Measurements from ENCODE around the gene GPC5.

The GPC5 gene

DNA sequence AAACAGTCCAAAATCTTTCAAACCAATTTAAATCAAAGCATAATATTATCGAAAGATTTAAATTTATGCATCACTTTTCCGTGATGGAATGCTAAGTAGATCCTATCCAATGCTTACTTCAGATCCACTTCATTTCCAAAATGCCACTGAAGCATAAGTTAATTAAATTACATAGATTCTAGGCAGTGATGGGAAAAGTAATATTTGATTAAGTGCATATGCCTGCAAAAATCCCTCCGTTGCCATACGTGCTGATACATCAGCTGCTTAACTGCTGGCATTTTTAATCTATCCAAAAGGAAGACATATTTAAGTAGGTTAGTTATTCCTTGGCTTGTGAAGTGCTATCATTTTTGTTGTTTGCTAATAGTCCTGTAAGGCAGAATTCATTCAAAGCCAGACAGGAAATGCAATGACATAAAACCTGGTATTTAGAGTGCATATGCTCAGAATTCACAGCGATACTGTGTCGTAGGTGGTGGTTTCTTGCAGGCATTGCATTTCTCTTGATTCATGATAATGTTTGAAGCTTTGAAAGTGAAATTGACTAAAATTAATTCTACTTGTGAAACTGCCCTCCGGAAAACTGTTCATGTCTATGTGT lies 1089.9 kb downstream of the GPC5 start:
- Histone ChIP-seq H4K20me1 (ENCODE audit: insufficient read depth) (no peaks in the 10 kb centered on the region), H3K4me1 (ENCODE audit: low read depth, poor library complexity, severe bottlenecking) (no peaks in the 10 kb centered on the region), H3K4me3 (IDR thresholded peaks at IDR 0.05; ENCODE audit: insufficient read depth, low read depth, low read length) (no peak overlapping the region), H3K36me3 (ENCODE audit: insufficient read depth) (no peaks in the 10 kb centered on the region), H3K4me2 (no peak overlapping the region), H3K27ac (no peak overlapping the region), H3K79me2 (ENCODE audit: insufficient read depth, low read depth) (no peaks in the 10 kb centered on the region), H3K9ac (no peak overlapping the region), H3K27me3 (ENCODE audit: insufficient read depth, low read depth) (no peaks in the 10 kb centered on the region), H2AFZ (ENCODE audit: low read depth) (no peak overlapping the region)
- TF ChIP-seq, protein P1, sequence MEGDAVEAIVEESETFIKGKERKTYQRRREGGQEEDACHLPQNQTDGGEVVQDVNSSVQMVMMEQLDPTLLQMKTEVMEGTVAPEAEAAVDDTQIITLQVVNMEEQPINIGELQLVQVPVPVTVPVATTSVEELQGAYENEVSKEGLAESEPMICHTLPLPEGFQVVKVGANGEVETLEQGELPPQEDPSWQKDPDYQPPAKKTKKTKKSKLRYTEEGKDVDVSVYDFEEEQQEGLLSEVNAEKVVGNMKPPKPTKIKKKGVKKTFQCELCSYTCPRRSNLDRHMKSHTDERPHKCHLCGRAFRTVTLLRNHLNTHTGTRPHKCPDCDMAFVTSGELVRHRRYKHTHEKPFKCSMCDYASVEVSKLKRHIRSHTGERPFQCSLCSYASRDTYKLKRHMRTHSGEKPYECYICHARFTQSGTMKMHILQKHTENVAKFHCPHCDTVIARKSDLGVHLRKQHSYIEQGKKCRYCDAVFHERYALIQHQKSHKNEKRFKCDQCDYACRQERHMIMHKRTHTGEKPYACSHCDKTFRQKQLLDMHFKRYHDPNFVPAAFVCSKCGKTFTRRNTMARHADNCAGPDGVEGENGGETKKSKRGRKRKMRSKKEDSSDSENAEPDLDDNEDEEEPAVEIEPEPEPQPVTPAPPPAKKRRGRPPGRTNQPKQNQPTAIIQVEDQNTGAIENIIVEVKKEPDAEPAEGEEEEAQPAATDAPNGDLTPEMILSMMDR (conservative IDR thresholded peaks at IDR 0.05; ENCODE audit: low read depth, low read length) = no peak

DNA sequence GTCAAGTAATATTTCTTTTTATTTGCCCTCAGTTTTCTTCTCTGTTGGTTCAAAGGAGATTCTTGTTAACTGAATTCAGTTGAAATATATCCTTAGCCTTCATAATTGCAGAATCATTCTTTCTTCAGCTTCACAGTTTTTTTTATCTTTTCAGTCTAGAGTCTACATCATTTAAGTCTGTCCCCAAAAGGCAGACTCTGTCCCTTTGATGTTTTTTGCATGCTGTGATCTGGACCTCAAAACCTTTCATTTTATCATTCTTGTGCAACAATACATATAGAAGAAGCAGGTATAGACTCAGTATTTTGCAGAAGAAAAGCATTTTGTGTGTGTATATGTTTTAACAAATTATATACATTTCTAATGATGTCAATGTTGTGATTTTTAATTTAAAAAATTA lies 1093.4 kb downstream of the GPC5 start:
- H3K4me3 ChIP-seq (IDR thresholded peaks at IDR 0.05; ENCODE audit: insufficient read depth, low read depth, low read length) = no peak overlapping the region
- no peaks in the 10 kb centered on the region for H3K4me1 ChIP-seq (ENCODE audit: low read depth, poor library complexity, severe bottlenecking)
- H3K9ac ChIP-seq = no peak overlapping the region
- no peak overlapping the region for H3K27ac ChIP-seq
- no peaks in the 10 kb centered on the region for H3K79me2 ChIP-seq (ENCODE audit: insufficient read depth, low read depth)
- H3K4me2 ChIP-seq = no peak overlapping the region
- H3K27me3 ChIP-seq (ENCODE audit: insufficient read depth, low read depth) = no peaks in the 10 kb centered on the region
- TF ChIP-seq, protein P1 (conservative IDR thresholded peaks at IDR 0.05; ENCODE audit: low read depth, low read length) = no peak
- H2AFZ ChIP-seq (ENCODE audit: low read depth) = no peak overlapping the region
- H4K20me1 ChIP-seq (ENCODE audit: insufficient read depth) = no peaks in the 10 kb centered on the region
- no peaks in the 10 kb centered on the region for H3K36me3 ChIP-seq (ENCODE audit: insufficient read depth)

DNA sequence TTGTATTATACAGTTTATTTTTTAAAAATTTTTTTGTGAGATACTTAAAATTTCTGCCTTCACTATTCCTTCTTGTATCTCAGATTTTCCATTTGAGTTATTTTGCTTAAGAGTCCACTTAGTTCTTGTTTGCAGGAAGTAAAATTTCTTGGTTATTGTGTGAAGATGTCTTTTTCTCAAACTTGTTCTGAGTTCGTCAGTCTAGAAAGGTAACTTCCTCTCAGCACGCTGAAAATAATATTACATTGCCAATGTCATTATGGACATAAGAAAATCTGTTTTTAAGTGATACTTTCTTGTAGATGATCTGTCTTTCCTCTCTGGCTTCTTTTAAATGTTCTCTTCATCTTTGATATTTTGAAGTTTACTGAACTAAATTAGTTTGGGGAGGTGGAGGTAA lies 1096.5 kb downstream of the GPC5 start:
- no peaks in the 10 kb centered on the region for H4K20me1 ChIP-seq (ENCODE audit: insufficient read depth)
- no peaks in the 10 kb centered on the region for H3K36me3 ChIP-seq (ENCODE audit: insufficient read depth)
- H3K79me2 ChIP-seq (ENCODE audit: insufficient read depth, low read depth) = no peaks in the 10 kb centered on the region
- no peaks in the 10 kb centered on the region for H3K4me1 ChIP-seq (ENCODE audit: low read depth, poor library complexity, severe bottlenecking)
- TF ChIP-seq, protein P1 (conservative IDR thresholded peaks at IDR 0.05; ENCODE audit: low read depth, low read length) = no peak
- no peak overlapping the region for H3K27ac ChIP-seq
- no peak overlapping the region for H2AFZ ChIP-seq (ENCODE audit: low read depth)
- H3K4me2 ChIP-seq = no peak overlapping the region
- no peak overlapping the region for H3K9ac ChIP-seq
- no peaks in the 10 kb centered on the region for H3K27me3 ChIP-seq (ENCODE audit: insufficient read depth, low read depth)
- H3K4me3 ChIP-seq (IDR thresholded peaks at IDR 0.05; ENCODE audit: insufficient read depth, low read depth, low read length) = no peak overlapping the region

DNA sequence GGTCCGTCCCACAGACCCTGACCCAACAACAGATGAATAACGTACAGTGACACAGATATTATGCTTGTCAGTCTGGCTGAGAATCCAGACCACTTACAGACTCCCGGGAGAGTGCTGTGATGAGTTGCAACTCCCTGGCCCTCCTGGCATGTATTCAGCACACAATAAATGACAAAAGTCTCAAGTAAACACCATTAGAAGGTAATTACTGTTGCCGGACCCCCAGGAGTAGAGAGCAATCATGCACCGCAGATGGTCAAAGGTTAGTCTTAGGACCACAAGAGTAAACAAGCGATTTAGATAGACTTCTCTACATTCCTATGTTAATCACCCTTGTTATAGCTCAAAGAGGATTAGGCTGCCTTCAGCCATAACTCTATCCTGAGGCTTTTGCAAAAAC lies 1101.8 kb downstream of the GPC5 start:
- Histone ChIP-seq H3K79me2 (ENCODE audit: insufficient read depth, low read depth) (no peaks in the 10 kb centered on the region), H4K20me1 (ENCODE audit: insufficient read depth) (no peaks in the 10 kb centered on the region), H3K4me3 (IDR thresholded peaks at IDR 0.05; ENCODE audit: insufficient read depth, low read depth, low read length) (no peak overlapping the region), H3K4me1 (ENCODE audit: low read depth, poor library complexity, severe bottlenecking) (no peaks in the 10 kb centered on the region), H3K27ac (no peak overlapping the region), H3K36me3 (ENCODE audit: insufficient read depth) (no peaks in the 10 kb centered on the region), H3K4me2 (no peak overlapping the region), H2AFZ (ENCODE audit: low read depth) (no peak overlapping the region), H3K27me3 (ENCODE audit: insufficient read depth, low read depth) (no peaks in the 10 kb centered on the region), H3K9ac (no peak overlapping the region)
- TF ChIP-seq, protein P1 (conservative IDR thresholded peaks at IDR 0.05; ENCODE audit: low read depth, low read length) = no peak
